Trophoblast cell (in vitro differentiated cells and primary cell): ENCODE data around the gene C2orf81.

Source experiments
- DNase-seq, 2 donors: peaks; one replicate each; pipeline ENCODE4 v3.0.0-alpha.2; 2016
- H2AFZ ChIP-seq: 2 replicates; pipeline ENCODE4 v1.6.1; 2013; ENCODE audit warnings: low read length, moderate library complexity, mild to moderate bottlenecking; ENCODE audit not compliant: insufficient read depth, poor library complexity
- H2AK5ac ChIP-seq: 2 replicates; pipeline ENCODE4 v1.6.1; 2013; ENCODE audit warnings: mild to moderate bottlenecking, low read length
- H2BK120ac ChIP-seq: 2 replicates; pipeline ENCODE4 v1.6.1; 2013; ENCODE audit warnings: low read length, mild to moderate bottlenecking, moderate library complexity; ENCODE audit not compliant: insufficient read depth, poor library complexity
- H2BK12ac ChIP-seq: 2 replicates; pipeline ENCODE4 v1.6.1; 2013; ENCODE audit warnings: mild to moderate bottlenecking, low read length, moderate library complexity
- H2BK5ac ChIP-seq: 2 replicates; pipeline ENCODE4 v1.6.1; 2013; ENCODE audit warnings: low read length, low read depth, moderate library complexity, mild to moderate bottlenecking; ENCODE audit not compliant: poor library complexity
- H3K14ac ChIP-seq: 2 replicates; pipeline ENCODE4 v1.6.1; 2013; ENCODE audit warnings: mild to moderate bottlenecking, low read length
- H3K18ac ChIP-seq: 2 replicates; pipeline ENCODE4 v1.6.1; 2013; ENCODE audit warnings: mild to moderate bottlenecking, low read length
- H3K23ac ChIP-seq: 2 replicates; pipeline ENCODE4 v1.6.1; 2013; ENCODE audit warnings: low read length
- H3K27ac ChIP-seq: 2 replicates; pipeline ENCODE4 v1.5.1; 2013; ENCODE audit warnings: low read depth, mild to moderate bottlenecking, inconsistent platforms, low read length, moderate library complexity
- H3K27me3 ChIP-seq: 2 replicates; pipeline ENCODE4 v1.6.1; 2013; ENCODE audit warnings: inconsistent platforms, mild to moderate bottlenecking, low read length, moderate library complexity; ENCODE audit not compliant: insufficient read depth
- H3K36me3 ChIP-seq, 2 experiments: 1 replicate in 1 of 2; 2 replicates in 1 of 2; pipeline ENCODE4 v1.6.1; 2013; ENCODE audit warnings: low read length in 2 of 2, mild to moderate bottlenecking in 2 of 2, moderate library complexity in 1 of 2; ENCODE audit not compliant: insufficient read depth in 2 of 2, control insufficient read depth in 1 of 2
- H3K4ac ChIP-seq: 2 replicates; pipeline ENCODE4 v1.6.1; 2013; ENCODE audit warnings: low read depth, mild to moderate bottlenecking, low read length, moderate library complexity
- H3K4me1 ChIP-seq, 2 experiments: 1 replicate in 1 of 2; 2 replicates in 1 of 2; pipeline ENCODE4 v1.6.1; 2013; ENCODE audit warnings: low read length in 2 of 2, mild to moderate bottlenecking in 2 of 2, moderate library complexity in 1 of 2; ENCODE audit not compliant: insufficient read depth in 2 of 2, control insufficient read depth in 1 of 2
- H3K4me2 ChIP-seq: 2 replicates; pipeline ENCODE4 v1.6.1; 2013; ENCODE audit warnings: inconsistent platforms, mild to moderate bottlenecking, low read length, moderate library complexity
- H3K4me3 ChIP-seq: 2 replicates; pipeline ENCODE4 v1.5.1; 2013; ENCODE audit warnings: mild to moderate bottlenecking, low read depth, low read length, inconsistent platforms
- H3K79me1 ChIP-seq: one replicate; pipeline ENCODE4 v1.6.1; 2013; ENCODE audit warnings: low read length
- H3K79me2 ChIP-seq: 2 replicates; pipeline ENCODE4 v1.6.1; 2013; ENCODE audit warnings: low read length, mild to moderate bottlenecking; ENCODE audit not compliant: control insufficient read depth, insufficient read depth, poor library complexity
- H3K9ac ChIP-seq: 2 replicates; pipeline ENCODE4 v1.6.1; 2013; ENCODE audit warnings: mild to moderate bottlenecking, low read length
- H3K9me3 ChIP-seq: 2 replicates; pipeline ENCODE4 v1.6.1; 2013; ENCODE audit warnings: low read depth, mild to moderate bottlenecking, control low read depth, inconsistent platforms, low read length; ENCODE audit not compliant: insufficient read depth
- H4K12ac ChIP-seq: 2 replicates; pipeline ENCODE4 v1.6.1; 2013; ENCODE audit warnings: low read depth, mild to moderate bottlenecking, low read length, moderate library complexity
- H4K8ac ChIP-seq: 2 replicates; pipeline ENCODE4 v1.6.1; 2013; ENCODE audit warnings: low read depth, mild to moderate bottlenecking, low read length, moderate library complexity
- H4K91ac ChIP-seq: one replicate; pipeline ENCODE4 v1.6.1; 2013; ENCODE audit warnings: low read depth, mild to moderate bottlenecking, low read length, moderate library complexity
- WGBS: extraction: QIAGEN DNeasy Blood & Tissue Kit; methylation state at CpG from one replicate; pipeline ENCODE4 v1.1.7; 2013; ENCODE audit warnings: missing lambda C conversion rate; ENCODE audit not compliant: insufficient read length, insufficient coverage; ENCODE audit errors: extremely low coverage; 5-methylcytosine and 5-hydroxymethylcytosine counted together

The C2orf81 gene

DNA sequence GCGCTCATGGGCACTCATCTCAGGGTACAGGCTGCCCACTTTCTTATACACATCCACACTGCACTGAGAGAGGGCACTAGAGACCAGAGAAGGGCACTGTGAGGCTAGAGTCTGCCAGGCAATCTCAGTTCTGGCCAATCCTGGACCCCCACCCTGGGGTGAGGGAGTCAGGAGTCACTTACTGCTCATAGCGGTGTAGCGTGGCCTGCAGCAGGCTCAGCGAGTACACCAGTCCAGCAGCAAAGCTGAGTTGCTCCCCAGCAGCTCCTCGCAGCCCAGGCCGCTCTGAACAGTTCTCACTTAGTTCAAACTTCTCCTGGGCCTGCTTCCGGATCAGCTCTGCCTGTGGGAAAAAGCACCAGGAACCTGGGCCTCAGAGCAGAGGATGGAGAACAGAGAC is 53.6 kb downstream of the C2orf81 start:
- Histone ChIP-seq H2BK120ac (no peak overlapping the region), H3K79me1 (no peaks in the 10 kb centered on the region), H3K23ac (no peak overlapping the region), H4K91ac (no peak overlapping the region), H3K27ac (no peak overlapping the region), H3K14ac (no peak overlapping the region), H3K4me3 (no peak overlapping the region), H4K8ac (no peak overlapping the region), H2BK12ac (no peak overlapping the region), H3K79me2 (no peaks in the 10 kb centered on the region), H2AFZ (no peak overlapping the region), H3K9me3 (no peaks in the 10 kb centered on the region), H3K9ac (no peak overlapping the region), H3K4me1 (no peaks in the 10 kb centered on the region), H2BK5ac (no peak overlapping the region), H3K18ac (no peak overlapping the region), H3K36me3 (peaks cover 77 to 89% of the 10 kb centered on the region in 2 experiments), H3K4me2 (no peak overlapping the region), H3K4ac (no peak overlapping the region), H3K27me3 (no peaks in the 10 kb centered on the region), H4K12ac (no peak overlapping the region), H2AK5ac (no peak overlapping the region)
- DNase-seq, result no peak
- WGBS, result no CpG with 5 or more reads among the region's 7 CpGs

DNA sequence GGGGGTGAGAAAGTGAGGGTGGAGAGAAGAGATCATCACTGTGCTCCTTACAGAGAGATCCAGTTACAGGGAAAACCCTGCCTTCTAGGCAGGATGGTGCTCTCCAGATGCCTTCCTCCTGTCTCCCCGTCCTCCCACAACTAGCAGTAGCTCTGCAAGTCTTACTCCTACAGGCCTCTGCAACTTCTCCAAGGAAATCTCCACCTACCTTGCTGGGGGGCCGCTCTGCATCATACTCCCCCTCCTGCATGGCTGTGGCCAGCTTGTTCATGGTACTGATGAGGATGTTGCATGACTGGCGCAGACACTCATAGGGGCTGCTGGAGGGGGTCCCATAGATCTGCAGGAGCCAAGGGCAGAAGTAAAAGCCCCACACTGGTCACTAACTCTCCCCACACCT is 55.4 kb downstream of the C2orf81 start:
- Histone ChIP-seq H4K8ac (no peak overlapping the region), H3K23ac (no peak overlapping the region), H3K4me2 (no peak overlapping the region), H3K4me3 (no peak overlapping the region), H2BK120ac (no peak overlapping the region), H3K9ac (no peak overlapping the region), H4K91ac (no peak overlapping the region), H2AFZ (no peak overlapping the region), H3K4me1 (no peaks in the 10 kb centered on the region), H3K9me3 (no peaks in the 10 kb centered on the region), H3K4ac (no peak overlapping the region), H3K79me2 (no peaks in the 10 kb centered on the region), H3K14ac (no peak overlapping the region), H4K12ac (no peak overlapping the region), H2AK5ac (no peak overlapping the region), H3K79me1 (no peaks in the 10 kb centered on the region), H3K36me3 (peaks cover 88 to 99% of the 10 kb centered on the region in 2 experiments), H2BK5ac (no peak overlapping the region), H3K27me3 (no peaks in the 10 kb centered on the region), H2BK12ac (no peak overlapping the region), H3K18ac (no peak overlapping the region), H3K27ac (no peak overlapping the region)
- no CpG with 5 or more reads among the region's 3 CpGs for WGBS
- no peak for DNase-seq

DNA sequence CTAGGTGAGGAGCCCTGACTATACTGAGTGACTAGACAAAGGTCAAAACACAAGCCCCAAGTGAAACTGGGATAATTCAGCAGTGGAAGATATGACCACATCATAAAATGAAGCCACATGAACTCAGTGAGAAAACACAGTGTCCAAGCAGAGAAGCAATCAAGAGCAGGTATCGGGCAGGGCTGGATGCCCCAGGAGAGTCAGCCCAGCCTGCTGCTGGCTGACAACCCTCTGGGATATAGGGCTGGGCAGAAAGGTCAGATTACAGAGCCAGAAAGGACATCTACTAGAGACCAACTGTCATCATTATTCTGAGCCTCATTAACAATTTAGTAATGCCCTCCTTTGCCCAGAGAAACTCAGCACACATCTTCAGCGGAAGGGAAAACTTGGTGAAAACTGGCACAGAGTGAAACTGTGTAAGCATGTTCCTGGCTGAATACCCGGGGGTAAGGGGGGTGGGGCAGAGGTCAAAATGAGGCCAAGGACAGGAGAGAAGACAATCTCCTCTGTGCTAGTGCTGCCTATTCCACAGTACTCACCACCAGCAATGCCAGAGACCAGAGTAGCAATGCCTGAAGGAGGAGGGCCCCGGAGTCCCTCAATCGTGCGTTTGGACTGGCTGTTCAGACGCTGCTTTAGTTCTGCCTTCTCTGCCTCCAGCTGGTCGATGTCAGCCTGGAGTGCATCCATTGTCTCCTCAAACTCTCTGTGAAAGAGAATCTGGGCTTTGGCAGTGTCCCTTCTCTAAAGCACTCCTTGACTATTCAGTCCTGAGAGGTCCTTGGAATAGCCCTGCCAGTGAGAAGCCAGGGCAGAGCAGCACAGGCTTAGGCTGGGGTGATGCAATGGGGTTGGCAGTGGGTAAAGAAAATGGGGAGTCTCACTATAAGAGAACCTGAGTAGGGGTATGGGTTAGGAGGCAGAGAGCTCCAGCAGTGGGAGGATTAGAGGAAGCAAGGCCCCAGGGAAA is 56.6 kb downstream of the C2orf81 start:
- Histone ChIP-seq H2AK5ac (no peak overlapping the region), H3K9ac (no peak overlapping the region)

More for the DNA sequence above, 56.6 kb downstream of the C2orf81 start:
- Histone ChIP-seq H3K4me1 (no peaks in the 10 kb centered on the region), H3K9me3 (no peaks in the 10 kb centered on the region), H3K18ac (no peak overlapping the region), H3K23ac (no peak overlapping the region), H2BK120ac (no peak overlapping the region), H4K8ac (no peak overlapping the region), H2BK5ac (no peak overlapping the region), H3K14ac (no peak overlapping the region), H3K27me3 (no peaks in the 10 kb centered on the region), H3K4me3 (no peak overlapping the region), H3K79me1 (no peaks in the 10 kb centered on the region), H2BK12ac (no peak overlapping the region), H3K36me3 (peaks cover 80 to 96% of the 10 kb centered on the region in 2 experiments), H3K4me2 (no peak overlapping the region), H3K4ac (no peak overlapping the region), H2AFZ (no peak overlapping the region), H3K27ac (no peak overlapping the region), H3K79me2 (no peaks in the 10 kb centered on the region), H4K91ac (no peak overlapping the region), H4K12ac (no peak overlapping the region)
- no CpG with 5 or more reads among the region's 8 CpGs for WGBS
- no peak for DNase-seq
